ENCODE data around the gene AHR. TPM values are rescaled to one million over a fixed set of nuclear protein-coding genes. Genes with fewer than 3 reads are reported as not detected.

AHR gene
- total RNA-seq, 1 experiment from 2014 or later: 39.0 TPM

GRCh38 chr7:17357952-17358351 lies 59.5 kb downstream of the AHR start:
- H3K4me1 Mint-ChIP-seq (ENCODE audit: low read depth, unreplicated experiment): no peaks in the 10 kb centered on the region
- ChIA-PET CTCF (no interaction called here), POLR2A (no interaction called here)
- Histone ChIP-seq H3K9me3 (no peaks in the 10 kb centered on the region), H3K4me1 (no peaks in the 10 kb centered on the region), H3K4me3 (ENCODE audit: low read depth, low read length) (no peak overlapping the region), H3K36me3 (ENCODE audit: control insufficient read depth, insufficient read depth, low read length) (no peaks in the 10 kb centered on the region), H3K27me3 (replicated peaks; ENCODE audit: control insufficient read depth, insufficient read depth, low read length) (no peaks in the 10 kb centered on the region)
- DNase-seq: no peak
- BruUV-seq (replicated peaks): no TSS peak
- peaks cover 5% of the 10 kb centered on the region for H3K36me3 Mint-ChIP-seq (ENCODE audit: insufficient read depth, unreplicated experiment)
- no peaks in the 10 kb centered on the region for H3K27me3 Mint-ChIP-seq (ENCODE audit: insufficient read depth, unreplicated experiment)
- no peak for TF ChIP-seq CTCF (IDR thresholded peaks at IDR 0.05; ENCODE audit: insufficient read depth in 1 of 2, low read depth in 1 of 2, low read length in 1 of 2, severe bottlenecking in 1 of 2, unreplicated experiment in 1 of 2)
- intact Hi-C loops (cut with micrococcal nuclease; ENCODE audit: unreplicated experiment): no loop called here
- H3K4me3 Mint-ChIP-seq (ENCODE audit: unreplicated experiment): no peak overlapping the region
- H3K9me3 Mint-ChIP-seq (ENCODE audit: unreplicated experiment): no peaks in the 10 kb centered on the region
- H3K27ac Mint-ChIP-seq (ENCODE audit: unreplicated experiment): no peak overlapping the region

- ChIA-PET POLR2A (no interaction called here), CTCF (no interaction called here)
- no peaks in the 10 kb centered on the region for H3K9me3 Mint-ChIP-seq (ENCODE audit: unreplicated experiment)
- no peak overlapping the region for H3K27ac Mint-ChIP-seq (ENCODE audit: unreplicated experiment)
- intact Hi-C loops (cut with micrococcal nuclease; ENCODE audit: unreplicated experiment): loop anchor here (10.0 kb wide), 1 partner anchor 285 kb away; no protein-coding TSS in a partner anchor
- Histone ChIP-seq H3K9me3 (no peaks in the 10 kb centered on the region), H3K27me3 (replicated peaks; ENCODE audit: control insufficient read depth, insufficient read depth, low read length) (no peaks in the 10 kb centered on the region), H3K4me3 (ENCODE audit: low read depth, low read length) (no peak overlapping the region), H3K36me3 (ENCODE audit: control insufficient read depth, insufficient read depth, low read length) (no peaks in the 10 kb centered on the region), H3K4me1 (no peaks in the 10 kb centered on the region)
- DNase-seq: no peak
- no peaks in the 10 kb centered on the region for H3K27me3 Mint-ChIP-seq (ENCODE audit: insufficient read depth, unreplicated experiment)
- no peak for TF ChIP-seq CTCF (IDR thresholded peaks at IDR 0.05; ENCODE audit: insufficient read depth in 1 of 2, low read depth in 1 of 2, low read length in 1 of 2, severe bottlenecking in 1 of 2, unreplicated experiment in 1 of 2)
- no TSS peak for BruUV-seq (replicated peaks)
- H3K4me1 Mint-ChIP-seq (ENCODE audit: low read depth, unreplicated experiment): no peaks in the 10 kb centered on the region
- H3K4me3 Mint-ChIP-seq (ENCODE audit: unreplicated experiment): no peak overlapping the region
- H3K36me3 Mint-ChIP-seq (ENCODE audit: insufficient read depth, unreplicated experiment): peaks cover 4% of the 10 kb centered on the region
These were observed 61.2 kb downstream of the AHR start for GRCh38 chr7:17359610-17360009.

- Mint-ChIP-seq H3K27ac (ENCODE audit: unreplicated experiment) (no peak overlapping the region), H3K4me3 (ENCODE audit: unreplicated experiment) (no peak overlapping the region), H3K9me3 (ENCODE audit: unreplicated experiment) (no peaks in the 10 kb centered on the region), H3K27me3 (ENCODE audit: insufficient read depth, unreplicated experiment) (no peaks in the 10 kb centered on the region), H3K4me1 (ENCODE audit: low read depth, unreplicated experiment) (no peaks in the 10 kb centered on the region), H3K36me3 (ENCODE audit: insufficient read depth, unreplicated experiment) (no peaks in the 10 kb centered on the region)
- H3K27me3 ChIP-seq (replicated peaks; ENCODE audit: control insufficient read depth, insufficient read depth, low read length): no peaks in the 10 kb centered on the region
- no peaks in the 10 kb centered on the region for H3K36me3 ChIP-seq (ENCODE audit: control insufficient read depth, insufficient read depth, low read length)
- ChIA-PET CTCF (no interaction called here), POLR2A (no interaction called here)
- no peaks in the 10 kb centered on the region for H3K9me3 ChIP-seq
- H3K4me3 ChIP-seq (ENCODE audit: low read depth, low read length): no peak overlapping the region
- H3K4me1 ChIP-seq: 0 out of 2 replicates have a peak, but pooled peaks cover 3% of the 10 kb centered on the region
- no TSS peak for BruUV-seq (replicated peaks)
- TF ChIP-seq CTCF (IDR thresholded peaks at IDR 0.05; ENCODE audit: insufficient read depth in 1 of 2, low read depth in 1 of 2, low read length in 1 of 2, severe bottlenecking in 1 of 2, unreplicated experiment in 1 of 2): no peak
- intact Hi-C loops (cut with micrococcal nuclease; ENCODE audit: unreplicated experiment): loop anchor here (10.0 kb wide), 1 partner anchor 282 kb away; no protein-coding TSS in a partner anchor
- DNase-seq: no peak
These were observed 64.1 kb downstream of the AHR start for GRCh38 chr7:17362439-17363105.

Data from Caco-2 (cell line).